GM19023 (cell line): ENCODE data around the gene ABCC5.
"Not testable (repeated sequence)": the region's sequence is repeated elsewhere in the genome, so short reads cannot be mapped to it uniquely, and the experiment has no call there.

Source experiments
- ATAC-seq: cut with Tn5 transposase; IDR thresholded peaks from one replicate; pipeline ENCODE4 v1.9.1; 2021; ENCODE audit warnings: mild to moderate bottlenecking, moderate library complexity; ENCODE audit not compliant: unreplicated experiment

Gene ABCC5

GRCh38 chr3:184017672-184018423 is at the start of gene ABCC5:
ABCC5 (minus strand) TSS chr3:184017884; CDS start chr3:184014392, 3,492 bp downstream.
- peak; percentile 97 for ATAC-seq

- no peak for ATAC-seq
Observed at GRCh38 chr3:184066211-184066610, 48.5 kb upstream of the ABCC5 start.

- ATAC-seq, result no peak
Observed at GRCh38 chr3:184062637-184063036, 45.0 kb upstream of the ABCC5 start.

GRCh38 chr3:184059424-184059823 is 41.7 kb upstream of the ABCC5 start:
- ATAC-seq, result no peak

GRCh38 chr3:184058029-184058428 is 40.3 kb upstream of the ABCC5 start:
- ATAC-seq, result no peak

- ATAC-seq, result no peak
Observed at GRCh38 chr3:184052767-184053166, 35.1 kb upstream of the ABCC5 start, which contains the start of gene HTR3C. HTR3C (plus strand) TSS chr3:184053047; CDS start chr3:184053081, 34 bp downstream.

- ATAC-seq, result no peak
Observed at GRCh38 chr3:184050217-184050847, 32.6 kb upstream of the ABCC5 start.

- no peak for ATAC-seq
Observed at GRCh38 chr3:184045995-184046394, 28.3 kb upstream of the ABCC5 start.

GRCh38 chr3:184042617-184043016 is 24.9 kb upstream of the ABCC5 start:
- no peak for ATAC-seq

- no peak for ATAC-seq
Observed at GRCh38 chr3:184040010-184040409, 22.3 kb upstream of the ABCC5 start.

GRCh38 chr3:184039414-184039813 is 21.7 kb upstream of the ABCC5 start:
- no peak for ATAC-seq

- ATAC-seq, result not testable (repeated sequence)
Observed at GRCh38 chr3:184038307-184038706, 20.6 kb upstream of the ABCC5 start.

GRCh38 chr3:184037816-184038215 is 20.1 kb upstream of the ABCC5 start:
- no peak for ATAC-seq

- no peak for ATAC-seq
Observed at GRCh38 chr3:184031187-184031792, 13.6 kb upstream of the ABCC5 start, which contains the start of gene HTR3D. HTR3D (plus strand) TSS chr3:184031742; CDS start chr3:184031742, 0 bp downstream.

GRCh38 chr3:184030536-184030935 is 12.9 kb upstream of the ABCC5 start:
- ATAC-seq, result no peak

- no peak for ATAC-seq
Observed at GRCh38 chr3:184029443-184029842, 11.8 kb upstream of the ABCC5 start.

- not testable (repeated sequence) for ATAC-seq
Observed at GRCh38 chr3:184028275-184028890, 10.7 kb upstream of the ABCC5 start.

GRCh38 chr3:184025256-184025655 is 7.6 kb upstream of the ABCC5 start:
- not testable (repeated sequence) for ATAC-seq

GRCh38 chr3:184022323-184022722 is 4.6 kb upstream of the ABCC5 start:
- ATAC-seq, result no peak

- no peak for ATAC-seq
Observed at GRCh38 chr3:184018424-184018973, 815 bp upstream of the ABCC5 start.
